ENCODE measurements around the gene SERPINH1.
A peak's percentile ranks its signal among the peaks of the same experiment; 100 is the strongest.

The SERPINH1 gene

GRCh38 chr11:75536786-75537641 lies 25.0 kb upstream of the SERPINH1 start:
- TF ChIP-seq REST (IDR thresholded peaks at IDR 0.05; ENCODE audit: insufficient replicate concordance, low read depth) (no peak), POLR2AphosphoS5 (IDR thresholded peaks at IDR 0.05; ENCODE audit: low read depth) (no peak), GABPA (IDR thresholded peaks at IDR 0.05; ENCODE audit: low read depth) (no peak), SPI1 (IDR thresholded peaks at IDR 0.05; ENCODE audit: borderline replicate concordance, low read depth) (peak; percentile 34; the same call in 1 of the 2 replicates), CTCF (IDR thresholded peaks at IDR 0.05; ENCODE audit: insufficient read depth, low read length) (peak; percentile 12)
- H3K27ac ChIP-seq (replicated peaks) = no peak overlapping the region
- peak; percentile 45 to 65 for DNase-seq (ENCODE audit: low read depth in 1 of 2, low spot score in 1 of 2)
- H3K4me3 ChIP-seq (replicated peaks; ENCODE audit: insufficient read depth, low read length) = no peak overlapping the region
- H3K27me3 ChIP-seq (ENCODE audit: insufficient read depth, poor library complexity, severe bottlenecking) = peaks cover 3% of the 10 kb centered on the region

- Histone ChIP-seq H3K27ac (replicated peaks) (no peak overlapping the region), H3K4me3 (replicated peaks; ENCODE audit: insufficient read depth, low read length) (no peak overlapping the region), H3K27me3 (ENCODE audit: insufficient read depth, poor library complexity, severe bottlenecking) (peaks cover 3% of the 10 kb centered on the region)
- no peak for TF ChIP-seq CTCF (IDR thresholded peaks at IDR 0.05; ENCODE audit: insufficient read depth, low read length)
- TF ChIP-seq POLR2AphosphoS5 (IDR thresholded peaks at IDR 0.05; ENCODE audit: low read depth) = no peak
- no peak for TF ChIP-seq SPI1 (IDR thresholded peaks at IDR 0.05; ENCODE audit: borderline replicate concordance, low read depth)
- TF ChIP-seq REST (IDR thresholded peaks at IDR 0.05; ENCODE audit: insufficient replicate concordance, low read depth) = no peak
- no peak for TF ChIP-seq GABPA (IDR thresholded peaks at IDR 0.05; ENCODE audit: low read depth)
- no peak for DNase-seq (ENCODE audit: low read depth in 1 of 2, low spot score in 1 of 2)
These were observed 24.3 kb upstream of the SERPINH1 start for GRCh38 chr11:75537740-75538139.

- H3K27ac ChIP-seq (replicated peaks) = no peak overlapping the region
- DNase-seq (ENCODE audit: low read depth in 1 of 2, low spot score in 1 of 2) = no peak
- TF ChIP-seq SPI1 (IDR thresholded peaks at IDR 0.05; ENCODE audit: borderline replicate concordance, low read depth) = no peak
- TF ChIP-seq GABPA (IDR thresholded peaks at IDR 0.05; ENCODE audit: low read depth) = no peak
- no peak for TF ChIP-seq POLR2AphosphoS5 (IDR thresholded peaks at IDR 0.05; ENCODE audit: low read depth)
- no peak for TF ChIP-seq CTCF (IDR thresholded peaks at IDR 0.05; ENCODE audit: insufficient read depth, low read length)
- TF ChIP-seq REST (IDR thresholded peaks at IDR 0.05; ENCODE audit: insufficient replicate concordance, low read depth) = no peak
- peaks cover 3% of the 10 kb centered on the region for H3K27me3 ChIP-seq (ENCODE audit: insufficient read depth, poor library complexity, severe bottlenecking)
- no peak overlapping the region for H3K4me3 ChIP-seq (replicated peaks; ENCODE audit: insufficient read depth, low read length)
These were observed 23.7 kb upstream of the SERPINH1 start for GRCh38 chr11:75538150-75538942.

All from HL-60 (cell line).